Measurements from ENCODE around the gene HDAC4.
"Not testable (repeated sequence)": the region's sequence is repeated elsewhere in the genome, so short reads cannot be mapped to it uniquely, and the experiment has no call there.

Gene HDAC4

GRCh38 chr2:239070466-239070865 is 330.4 kb downstream of the HDAC4 start:
- no peak overlapping the region for H3K27ac Mint-ChIP-seq
- DNase-seq (ENCODE audit: low spot score), result no peak
- H3K4me3 Mint-ChIP-seq, result no peak overlapping the region
- peaks cover 15% of the 10 kb centered on the region for H3K36me3 Mint-ChIP-seq (ENCODE audit: low read depth)
- no peaks in the 10 kb centered on the region for H3K27me3 Mint-ChIP-seq (ENCODE audit: low read depth)
- H3K4me1 Mint-ChIP-seq (ENCODE audit: low read depth), result no peaks in the 10 kb centered on the region
- no peaks in the 10 kb centered on the region for H3K9me3 Mint-ChIP-seq

- H3K4me1 Mint-ChIP-seq (ENCODE audit: low read depth); H3K4me3 Mint-ChIP-seq; H3K9me3 Mint-ChIP-seq; H3K27me3 Mint-ChIP-seq (ENCODE audit: low read depth): not testable (repeated sequence)
- peak; percentile 17 for DNase-seq (ENCODE audit: low spot score)
- peak overlapping the region; percentile 72 for H3K27ac Mint-ChIP-seq
- H3K36me3 Mint-ChIP-seq (ENCODE audit: low read depth), result peaks cover 12% of the 10 kb centered on the region
Observed at GRCh38 chr2:239069362-239070333, 331.2 kb downstream of the HDAC4 start.

GRCh38 chr2:239068411-239068810 is 332.4 kb downstream of the HDAC4 start:
- no peak for DNase-seq (ENCODE audit: low spot score)
- H3K27ac Mint-ChIP-seq, result no peak overlapping the region
- no peaks in the 10 kb centered on the region for H3K4me1 Mint-ChIP-seq (ENCODE audit: low read depth)
- peaks cover 8% of the 10 kb centered on the region for H3K36me3 Mint-ChIP-seq (ENCODE audit: low read depth)
- no peaks in the 10 kb centered on the region for H3K27me3 Mint-ChIP-seq (ENCODE audit: low read depth)
- H3K4me3 Mint-ChIP-seq, result no peak overlapping the region
- H3K9me3 Mint-ChIP-seq, result no peaks in the 10 kb centered on the region

- Mint-ChIP-seq H3K27ac (no peak overlapping the region), H3K4me3 (no peak overlapping the region), H3K9me3 (no peaks in the 10 kb centered on the region), H3K27me3 (ENCODE audit: low read depth) (no peaks in the 10 kb centered on the region), H3K4me1 (ENCODE audit: low read depth) (no peaks in the 10 kb centered on the region), H3K36me3 (ENCODE audit: low read depth) (peaks cover 8% of the 10 kb centered on the region)
- no peak for DNase-seq (ENCODE audit: low spot score)
Observed at GRCh38 chr2:239067196-239067865, 333.5 kb downstream of the HDAC4 start.

GRCh38 chr2:239066597-239066996 is 334.2 kb downstream of the HDAC4 start:
- H3K27me3 Mint-ChIP-seq (ENCODE audit: low read depth), result no peaks in the 10 kb centered on the region

GRCh38 chr2:239065962-239066361 is 334.9 kb downstream of the HDAC4 start:
- Mint-ChIP-seq H3K27ac (no peak overlapping the region), H3K27me3 (ENCODE audit: low read depth) (no peaks in the 10 kb centered on the region), H3K9me3 (no peaks in the 10 kb centered on the region), H3K36me3 (ENCODE audit: low read depth) (peaks cover 10% of the 10 kb centered on the region), H3K4me1 (ENCODE audit: low read depth) (no peaks in the 10 kb centered on the region), H3K4me3 (no peak overlapping the region)
- no peak for DNase-seq (ENCODE audit: low spot score)

More at GRCh38 chr2:239066597-239066996, 334.2 kb downstream of the HDAC4 start:
- Mint-ChIP-seq H3K4me3 (no peak overlapping the region), H3K36me3 (ENCODE audit: low read depth) (peaks cover 5% of the 10 kb centered on the region), H3K4me1 (ENCODE audit: low read depth) (no peaks in the 10 kb centered on the region), H3K9me3 (no peaks in the 10 kb centered on the region), H3K27ac (no peak overlapping the region)
- no peak for DNase-seq (ENCODE audit: low spot score)

GRCh38 chr2:239065537-239065936 is 335.3 kb downstream of the HDAC4 start:
- Mint-ChIP-seq H3K36me3 (ENCODE audit: low read depth) (peaks cover 10% of the 10 kb centered on the region), H3K4me1 (ENCODE audit: low read depth) (no peaks in the 10 kb centered on the region), H3K27me3 (ENCODE audit: low read depth) (no peaks in the 10 kb centered on the region), H3K9me3 (no peaks in the 10 kb centered on the region), H3K4me3 (no peak overlapping the region), H3K27ac (no peak overlapping the region)
- no peak for DNase-seq (ENCODE audit: low spot score)

GRCh38 chr2:239064891-239065290 is 335.9 kb downstream of the HDAC4 start:
- Mint-ChIP-seq H3K4me3 (no peak overlapping the region), H3K9me3 (no peaks in the 10 kb centered on the region), H3K36me3 (ENCODE audit: low read depth) (peaks cover 10% of the 10 kb centered on the region), H3K4me1 (ENCODE audit: low read depth) (no peaks in the 10 kb centered on the region), H3K27me3 (ENCODE audit: low read depth) (no peaks in the 10 kb centered on the region), H3K27ac (no peak overlapping the region)
- DNase-seq (ENCODE audit: low spot score), result no peak

- H3K9me3 Mint-ChIP-seq, result no peaks in the 10 kb centered on the region
- no peak overlapping the region for H3K4me3 Mint-ChIP-seq
- no peak for DNase-seq (ENCODE audit: low spot score)
- no peak overlapping the region for H3K27ac Mint-ChIP-seq
- no peaks in the 10 kb centered on the region for H3K27me3 Mint-ChIP-seq (ENCODE audit: low read depth)
- peaks cover 9% of the 10 kb centered on the region for H3K36me3 Mint-ChIP-seq (ENCODE audit: low read depth)
- H3K4me1 Mint-ChIP-seq (ENCODE audit: low read depth), result no peaks in the 10 kb centered on the region
Observed at GRCh38 chr2:239064253-239064652, 336.6 kb downstream of the HDAC4 start.

GRCh38 chr2:239062743-239063142 is 338.1 kb downstream of the HDAC4 start:
- no peaks in the 10 kb centered on the region for H3K9me3 Mint-ChIP-seq
- peaks cover 9% of the 10 kb centered on the region for H3K36me3 Mint-ChIP-seq (ENCODE audit: low read depth)
- no peaks in the 10 kb centered on the region for H3K27me3 Mint-ChIP-seq (ENCODE audit: low read depth)
- no peak overlapping the region for H3K4me3 Mint-ChIP-seq
- no peak for DNase-seq (ENCODE audit: low spot score)
- H3K27ac Mint-ChIP-seq, result no peak overlapping the region
- no peaks in the 10 kb centered on the region for H3K4me1 Mint-ChIP-seq (ENCODE audit: low read depth)

GRCh38 chr2:239061824-239062570 is 338.8 kb downstream of the HDAC4 start:
- H3K9me3 Mint-ChIP-seq, result no peaks in the 10 kb centered on the region
- no peaks in the 10 kb centered on the region for H3K27me3 Mint-ChIP-seq (ENCODE audit: low read depth)
- no peak for DNase-seq (ENCODE audit: low spot score)
- H3K4me1 Mint-ChIP-seq (ENCODE audit: low read depth), result no peaks in the 10 kb centered on the region
- peaks cover 9% of the 10 kb centered on the region for H3K36me3 Mint-ChIP-seq (ENCODE audit: low read depth)
- H3K4me3 Mint-ChIP-seq, result no peak overlapping the region
- H3K27ac Mint-ChIP-seq, result no peak overlapping the region

- Mint-ChIP-seq H3K9me3 (no peaks in the 10 kb centered on the region), H3K4me3 (no peak overlapping the region), H3K27ac (no peak overlapping the region), H3K27me3 (ENCODE audit: low read depth) (no peaks in the 10 kb centered on the region), H3K36me3 (ENCODE audit: low read depth) (peaks cover 9% of the 10 kb centered on the region), H3K4me1 (ENCODE audit: low read depth) (no peaks in the 10 kb centered on the region)
- no peak for DNase-seq (ENCODE audit: low spot score)
Observed at GRCh38 chr2:239061121-239061666, 339.6 kb downstream of the HDAC4 start.

- Mint-ChIP-seq H3K4me3 (no peak overlapping the region), H3K36me3 (ENCODE audit: low read depth) (peaks cover 12% of the 10 kb centered on the region), H3K9me3 (no peaks in the 10 kb centered on the region)
Observed at GRCh38 chr2:239060676-239061075, 340.1 kb downstream of the HDAC4 start.

More at GRCh38 chr2:239060676-239061075, 340.1 kb downstream of the HDAC4 start:
- no peak for DNase-seq (ENCODE audit: low spot score)
- H3K4me1 Mint-ChIP-seq (ENCODE audit: low read depth), result no peaks in the 10 kb centered on the region
- H3K27ac Mint-ChIP-seq, result no peak overlapping the region
- no peaks in the 10 kb centered on the region for H3K27me3 Mint-ChIP-seq (ENCODE audit: low read depth)
